Measurements from ENCODE around the gene RFXAP. TPM values are rescaled to one million over a fixed set of nuclear protein-coding genes. Genes with fewer than 3 reads are reported as not detected.

Gene RFXAP
- total RNA-seq, 4 donors from 2014 or later = 1.0 to 3.7 (median 2.2) TPM

GRCh38 chr13:36806102-36806501 is 12.9 kb upstream of the RFXAP start:
- H3K4me3 ChIP-seq (ENCODE audit: low read depth, poor library complexity, severe bottlenecking) = no peak overlapping the region
- 88 to 89% methylated on average over 2 of the region's 2 CpGs for WGBS, 2 donors
- TF ChIP-seq POLR2A (IDR thresholded peaks at IDR 0.05) (no peak), CTCF (IDR thresholded peaks at IDR 0.05) (no peak)
- DNase-seq (ENCODE audit: low spot score in 2 of 2) = no peak
- intact Hi-C loops (cut with DNase I; ENCODE audit: low total_unique reads) = no loop called here

GRCh38 chr13:36807616-36808015 is 11.4 kb upstream of the RFXAP start:
- intact Hi-C loops (cut with DNase I; ENCODE audit: low total_unique reads) = no loop called here
- DNase-seq (ENCODE audit: low spot score in 2 of 2) = no peak
- WGBS, 2 donors = 89 to 95% methylated on average over 2 of the region's 2 CpGs

GRCh38 chr13:36813225-36813624 is 5.8 kb upstream of the RFXAP start:
- WGBS, 2 donors = 88 to 92% methylated on average over 1 of the region's 1 CpG
- TF ChIP-seq CTCF (IDR thresholded peaks at IDR 0.05) (no peak), POLR2A (IDR thresholded peaks at IDR 0.05) (no peak)
- no peak for DNase-seq (ENCODE audit: low spot score in 2 of 2)
- H3K4me3 ChIP-seq (ENCODE audit: low read depth, poor library complexity, severe bottlenecking) = no peak overlapping the region
- intact Hi-C loops (cut with DNase I; ENCODE audit: low total_unique reads) = no loop called here

More at GRCh38 chr13:36807616-36808015, 11.4 kb upstream of the RFXAP start:
- no peak overlapping the region for H3K4me3 ChIP-seq (ENCODE audit: low read depth, poor library complexity, severe bottlenecking)
- TF ChIP-seq CTCF (IDR thresholded peaks at IDR 0.05) = no peak
- no peak for TF ChIP-seq POLR2A (IDR thresholded peaks at IDR 0.05)

DNA sequence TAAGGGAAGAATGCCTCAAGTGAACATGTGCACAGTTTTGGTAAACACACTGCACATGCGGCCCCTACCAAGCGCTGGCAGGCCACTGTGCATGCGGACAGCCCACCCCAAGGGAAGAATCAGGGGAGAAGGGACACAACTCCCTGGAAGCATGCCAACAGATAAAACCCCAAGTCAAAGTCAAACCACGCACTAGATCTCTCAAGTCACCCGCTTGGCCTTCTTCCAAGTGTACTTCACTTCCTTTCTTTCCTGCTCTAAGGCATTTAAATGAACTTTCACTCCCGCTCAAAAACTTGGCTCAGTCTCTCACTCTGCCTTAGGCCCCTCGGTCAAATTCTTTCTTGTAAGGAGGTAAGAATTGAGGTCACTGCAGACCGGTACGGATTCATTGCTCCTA is 4.6 kb upstream of the RFXAP start:
- intact Hi-C loops (cut with DNase I; ENCODE audit: low total_unique reads) = no loop called here
- 34 to 35% methylated on average over 9 of the region's 9 CpGs for whole genome bisulfite sequencing, 2 donors
- no peak for TF ChIP-seq POLR2A (IDR thresholded peaks at IDR 0.05)
- TF ChIP-seq CTCF (IDR thresholded peaks at IDR 0.05) = no peak
- H3K4me3 ChIP-seq (ENCODE audit: low read depth, poor library complexity, severe bottlenecking) = no peak overlapping the region
- no peak for DNase-seq (ENCODE audit: low spot score in 2 of 2)

- TF ChIP-seq CTCF (IDR thresholded peaks at IDR 0.05) = no peak
- TF ChIP-seq POLR2A (IDR thresholded peaks at IDR 0.05) = no peak
- no peak for DNase-seq (ENCODE audit: low spot score in 2 of 2)
- WGBS, 2 donors = 77 to 87% methylated on average over 2 of the region's 2 CpGs
- intact Hi-C loops (cut with DNase I; ENCODE audit: low total_unique reads) = no loop called here
- H3K4me3 ChIP-seq (ENCODE audit: low read depth, poor library complexity, severe bottlenecking) = no peak overlapping the region
These were observed 4.0 kb upstream of the RFXAP start for GRCh38 chr13:36815062-36815461.

All from lower leg skin (tissue), 4 donors.